ENCODE measurements around the gene ZNRF2.

GRCh38 chr7:30364773-30365172, 80.4 kb downstream of the ZNRF2 start:
- TF ChIP-seq POLR2A (IDR thresholded peaks at IDR 0.05) = no peak
- TF ChIP-seq, protein P1, sequence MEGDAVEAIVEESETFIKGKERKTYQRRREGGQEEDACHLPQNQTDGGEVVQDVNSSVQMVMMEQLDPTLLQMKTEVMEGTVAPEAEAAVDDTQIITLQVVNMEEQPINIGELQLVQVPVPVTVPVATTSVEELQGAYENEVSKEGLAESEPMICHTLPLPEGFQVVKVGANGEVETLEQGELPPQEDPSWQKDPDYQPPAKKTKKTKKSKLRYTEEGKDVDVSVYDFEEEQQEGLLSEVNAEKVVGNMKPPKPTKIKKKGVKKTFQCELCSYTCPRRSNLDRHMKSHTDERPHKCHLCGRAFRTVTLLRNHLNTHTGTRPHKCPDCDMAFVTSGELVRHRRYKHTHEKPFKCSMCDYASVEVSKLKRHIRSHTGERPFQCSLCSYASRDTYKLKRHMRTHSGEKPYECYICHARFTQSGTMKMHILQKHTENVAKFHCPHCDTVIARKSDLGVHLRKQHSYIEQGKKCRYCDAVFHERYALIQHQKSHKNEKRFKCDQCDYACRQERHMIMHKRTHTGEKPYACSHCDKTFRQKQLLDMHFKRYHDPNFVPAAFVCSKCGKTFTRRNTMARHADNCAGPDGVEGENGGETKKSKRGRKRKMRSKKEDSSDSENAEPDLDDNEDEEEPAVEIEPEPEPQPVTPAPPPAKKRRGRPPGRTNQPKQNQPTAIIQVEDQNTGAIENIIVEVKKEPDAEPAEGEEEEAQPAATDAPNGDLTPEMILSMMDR (IDR thresholded peaks at IDR 0.05) = no peak

Data from transverse colon (tissue), 3 donors.